Vagina (tissue), 2 donors: ENCODE measurements around the gene SLC25A10.

Source experiments
- POLR2A ChIP-seq, 2 donors: fragments of 450-650 bp; IDR thresholded peaks; one replicate each; pipeline ENCODE4 v1.6.1; 2017; ENCODE audit warnings: antibody characterized with exemption in 2 of 2, mild to moderate bottlenecking in 2 of 2, moderate library complexity in 2 of 2
- POLR2AphosphoS5 ChIP-seq, 2 donors: sonication (generic); formaldehyde crosslinking; IDR thresholded peaks; one replicate each; pipeline ENCODE4 v1.9.0; 2017; ENCODE audit warnings: antibody characterized with exemption in 2 of 2, mild to moderate bottlenecking in 2 of 2, low read depth in 1 of 2; ENCODE audit not compliant: insufficient read depth in 1 of 2
- TF ChIP-seq, protein P1 (sequence below), 3 experiments: fragments of 450-650 bp in 2 of 3; fragments of 200-600 bp in 1 of 3; sonication (generic) in 1 of 3; IDR thresholded peaks; one replicate each; pipeline ENCODE4 v1.5.1; 2017 to 2019; ENCODE audit warnings: antibody characterized with exemption in 3 of 3, mild to moderate bottlenecking in 2 of 3, moderate library complexity in 2 of 3

DNA sequence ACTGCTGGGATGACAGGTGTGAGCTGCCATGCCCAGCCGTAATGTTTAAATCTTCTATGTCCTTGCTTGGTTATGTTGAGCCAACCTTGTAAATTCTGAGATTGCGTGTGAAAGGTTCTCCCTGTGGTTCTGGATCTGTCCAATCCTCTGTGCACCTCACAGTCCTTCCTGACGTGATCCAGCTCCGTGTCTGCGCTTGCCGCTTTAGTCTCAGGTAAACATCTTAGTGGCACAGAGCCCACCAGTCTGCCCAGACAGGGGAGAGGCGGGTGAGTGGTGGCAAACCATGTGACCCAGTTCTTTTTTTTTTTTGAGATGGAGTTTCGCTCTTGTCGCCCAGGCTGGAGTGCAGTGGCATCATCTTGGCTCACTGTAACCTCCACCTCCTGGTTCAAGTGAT lies 13.9 kb downstream of the SLC25A10 start:
- TF ChIP-seq, protein P1, sequence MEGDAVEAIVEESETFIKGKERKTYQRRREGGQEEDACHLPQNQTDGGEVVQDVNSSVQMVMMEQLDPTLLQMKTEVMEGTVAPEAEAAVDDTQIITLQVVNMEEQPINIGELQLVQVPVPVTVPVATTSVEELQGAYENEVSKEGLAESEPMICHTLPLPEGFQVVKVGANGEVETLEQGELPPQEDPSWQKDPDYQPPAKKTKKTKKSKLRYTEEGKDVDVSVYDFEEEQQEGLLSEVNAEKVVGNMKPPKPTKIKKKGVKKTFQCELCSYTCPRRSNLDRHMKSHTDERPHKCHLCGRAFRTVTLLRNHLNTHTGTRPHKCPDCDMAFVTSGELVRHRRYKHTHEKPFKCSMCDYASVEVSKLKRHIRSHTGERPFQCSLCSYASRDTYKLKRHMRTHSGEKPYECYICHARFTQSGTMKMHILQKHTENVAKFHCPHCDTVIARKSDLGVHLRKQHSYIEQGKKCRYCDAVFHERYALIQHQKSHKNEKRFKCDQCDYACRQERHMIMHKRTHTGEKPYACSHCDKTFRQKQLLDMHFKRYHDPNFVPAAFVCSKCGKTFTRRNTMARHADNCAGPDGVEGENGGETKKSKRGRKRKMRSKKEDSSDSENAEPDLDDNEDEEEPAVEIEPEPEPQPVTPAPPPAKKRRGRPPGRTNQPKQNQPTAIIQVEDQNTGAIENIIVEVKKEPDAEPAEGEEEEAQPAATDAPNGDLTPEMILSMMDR (IDR thresholded peaks at IDR 0.05), result no peak
- peak in 1 of 2 donors; percentile 38 for TF ChIP-seq POLR2AphosphoS5 (IDR thresholded peaks at IDR 0.05; ENCODE audit: insufficient read depth in 1 of 2, low read depth in 1 of 2)
- TF ChIP-seq POLR2A (IDR thresholded peaks at IDR 0.05), result no peak
